NT2/D1 (cell line): ENCODE data around the gene MACF1.

Source experiments
- SUZ12 ChIP-seq: IDR thresholded peaks from 2 replicates; pipeline ENCODE4 v1.6.1; 2011; ENCODE audit not compliant: insufficient read length, insufficient read depth; ENCODE audit errors: extremely low read depth
- YY1 ChIP-seq: IDR thresholded peaks from 2 replicates; pipeline ENCODE4 v1.6.1; 2011; ENCODE audit not compliant: insufficient read length, insufficient read depth

DNA sequence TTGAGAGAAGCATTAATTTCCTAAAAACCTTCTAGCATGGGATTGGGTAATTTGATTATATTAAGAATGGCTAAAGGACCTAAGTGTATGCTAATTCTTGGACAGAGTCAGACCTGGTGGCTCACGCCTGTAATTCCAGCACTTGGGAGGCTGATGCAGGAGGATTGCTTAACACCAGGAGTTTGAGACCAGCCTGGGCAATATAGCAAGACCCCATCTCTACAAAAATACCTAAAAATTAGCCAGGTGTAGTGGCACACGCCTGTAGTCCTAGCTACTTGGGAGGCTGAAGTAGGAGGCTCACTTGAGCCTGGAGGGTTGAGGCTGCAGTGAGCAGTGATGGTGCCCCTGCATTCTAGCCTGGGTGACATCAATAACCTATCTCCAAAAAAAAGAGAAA, 241.1 kb downstream of the MACF1 start:
- TF ChIP-seq YY1 (no peak), SUZ12 (no peak)
